GM18951 (cell line): ENCODE measurements around the gene SLC25A13.

Experiments
- POLR2A ChIP-seq: IDR thresholded peaks from 4 replicates; pipeline ENCODE4 v1.6.1; 2011; ENCODE audit warnings: mild to moderate bottlenecking; ENCODE audit not compliant: insufficient read length, insufficient read depth; ENCODE audit errors: extremely low read depth
- in situ Hi-C: fragments of 300-500 bp; cut with MboI; formaldehyde crosslinking; loops from one replicate; pipeline ENCODE4 v1.12.0; 2022; ENCODE audit warnings: low sequenced_read_pairs, mixed read lengths, inconsistent platforms; ENCODE audit not compliant: unreplicated experiment

SLC25A13 gene

GRCh38 chr7:96212474-96212873, 109.4 kb downstream of the SLC25A13 start:
- in situ Hi-C loops, result no loop called here
- no peak for TF ChIP-seq POLR2A

- TF ChIP-seq POLR2A, result no peak
- in situ Hi-C loops, result no loop called here
These were observed 109.9 kb downstream of the SLC25A13 start for GRCh38 chr7:96211954-96212353.

- in situ Hi-C loops, result no loop called here
- no peak for TF ChIP-seq POLR2A
These were observed 116.2 kb downstream of the SLC25A13 start for GRCh38 chr7:96205665-96206064.

GRCh38 chr7:96204601-96205000, 117.3 kb downstream of the SLC25A13 start:
- in situ Hi-C loops, result no loop called here
- TF ChIP-seq POLR2A, result no peak

- in situ Hi-C loops, result no loop called here
- TF ChIP-seq POLR2A, result no peak
These were observed 118.1 kb downstream of the SLC25A13 start for GRCh38 chr7:96203786-96204185.

GRCh38 chr7:96202102-96202501, 119.8 kb downstream of the SLC25A13 start:
- in situ Hi-C loops, result no loop called here
- TF ChIP-seq POLR2A, result no peak

- in situ Hi-C loops, result no loop called here
- no peak for TF ChIP-seq POLR2A
These were observed 121.2 kb downstream of the SLC25A13 start for GRCh38 chr7:96200740-96201139.

- no peak for TF ChIP-seq POLR2A
- in situ Hi-C loops, result no loop called here
These were observed 122.5 kb downstream of the SLC25A13 start for GRCh38 chr7:96199421-96199820.

GRCh38 chr7:96198047-96198636, 123.8 kb downstream of the SLC25A13 start:
- no peak for TF ChIP-seq POLR2A
- in situ Hi-C loops, result no loop called here

- in situ Hi-C loops, result no loop called here
- TF ChIP-seq POLR2A, result no peak
These were observed 125.2 kb downstream of the SLC25A13 start for GRCh38 chr7:96196676-96197075.

- in situ Hi-C loops, result no loop called here
- no peak for TF ChIP-seq POLR2A
These were observed 132.6 kb downstream of the SLC25A13 start for GRCh38 chr7:96189129-96189820.

GRCh38 chr7:96188591-96188991, 133.3 kb downstream of the SLC25A13 start:
- TF ChIP-seq POLR2A, result no peak

GRCh38 chr7:96188174-96188581, 133.7 kb downstream of the SLC25A13 start:
- in situ Hi-C loops, result no loop called here
- TF ChIP-seq POLR2A, result no peak

More at GRCh38 chr7:96188591-96188991, 133.3 kb downstream of the SLC25A13 start:
- in situ Hi-C loops, result no loop called here

GRCh38 chr7:96187735-96188134, 134.2 kb downstream of the SLC25A13 start:
- no peak for TF ChIP-seq POLR2A
- in situ Hi-C loops, result no loop called here
